K562 (cell line): ENCODE results near the gene TFAP2E. TPM values are rescaled to one million over a fixed set of nuclear protein-coding genes. Genes with fewer than 3 reads are reported as not detected.

Experiments used
- ARNT ChIP-seq, 2 experiments: fragments of 450-650 bp; IDR thresholded peaks; 2 replicates each; pipeline ENCODE4 v1.6.1; 2016; ENCODE audit warnings: mild to moderate bottlenecking in 1 of 2
- BMI1 ChIP-seq: fragments of 150-350 bp; IDR thresholded peaks from 2 replicates; pipeline ENCODE4 v1.6.1; 2014; ENCODE audit warnings: low read length
- CHAMP1 ChIP-seq: fragments of 450-650 bp; IDR thresholded peaks from 2 replicates; pipeline ENCODE4 v1.6.1; 2016; ENCODE audit warnings: mild to moderate bottlenecking
- CREB1 ChIP-seq, 2 experiments: sonication (generic) in 1 of 2; formaldehyde crosslinking in 1 of 2; IDR thresholded peaks; 2 replicates each; pipeline versions ENCODE4 v1.6.1 to v1.8.0; 2012 to 2022; ENCODE audit warnings: inconsistent platforms in 1 of 2, mild to moderate bottlenecking in 1 of 2, missing genetic modification reagents in 1 of 2, moderate library complexity in 1 of 2
- EGR1 ChIP-seq: fragments of 450-650 bp; conservative IDR thresholded peaks from 2 replicates; pipeline ENCODE4 v1.6.1; 2017; ENCODE audit warnings: mild to moderate bottlenecking
- FOS ChIP-seq: IDR thresholded peaks from 3 replicates; pipeline ENCODE4 v1.6.1; 2011; ENCODE audit not compliant: insufficient read length; ENCODE audit errors: extremely low read depth
- HLTF ChIP-seq: fragments of 450-650 bp; IDR thresholded peaks from 2 replicates; pipeline ENCODE4 v1.6.1; 2016
- NFE2L1 ChIP-seq: fragments of 450-650 bp; IDR thresholded peaks from 2 replicates; pipeline ENCODE4 v1.6.1; 2016; ENCODE audit warnings: missing genetic modification characterization, low read depth, mild to moderate bottlenecking, missing compliant biosample characterization, moderate library complexity, borderline replicate concordance
- PURB ChIP-seq: sonication (generic); formaldehyde crosslinking; IDR thresholded peaks from 2 replicates; pipeline ENCODE4 v1.9.0; 2021; ENCODE audit warnings: low read depth, mild to moderate bottlenecking, missing genetic modification reagents
- USF1 ChIP-seq: sonication (generic); formaldehyde crosslinking; IDR thresholded peaks from 2 replicates; pipeline ENCODE4 v1.9.0; 2022; ENCODE audit warnings: mild to moderate bottlenecking, missing genetic modification reagents
- XRCC3 ChIP-seq: fragments of 450-650 bp; IDR thresholded peaks from 2 replicates; pipeline ENCODE4 v1.6.1; 2017; ENCODE audit warnings: mild to moderate bottlenecking, moderate library complexity
- ZBED1 ChIP-seq: IDR thresholded peaks from 2 replicates; pipeline ENCODE4 v1.6.1; 2014
- ZNF717 ChIP-seq: fragments of 250-450 bp; sonication (Bioruptor Pico); IDR thresholded peaks from 2 replicates; pipeline ENCODE4 v1.5.0; 2021
- polyA plus RNA-seq, 8 experiments: library from polyadenylated mRNA; depleted of rRNA in 4 of 8; stranded (reverse) in 5 of 8; unstranded in 3 of 8; fragments of >200 nt; fragmentation: Nextera tagmentation in 2 of 8; fragmentation: Illumina TruSeq in 1 of 8; extraction: Ambion mirVana in 2 of 8; extraction: Trizol in 1 of 8; gene quantifications; 2 replicates each; pipeline versions ENCODE4 v1.2.1 to v1.2.3, GENCODE V29; 2011 to 2014; ENCODE audit warnings: inconsistent platforms in 1 of 8, missing spikeins in 1 of 8
- total RNA-seq, 7 experiments: library from RNA; depleted of rRNA in 6 of 7; stranded (reverse); fragments of >200 nt in 6 of 7; fragmentation: Illumina TruSeq in 2 of 7; extraction: Trizol in 2 of 7; gene quantifications; 2 replicates each; pipeline versions ENCODE4 v1.2.1 to v1.2.3, GENCODE V29; 2011 to 2021; ENCODE audit warnings: low replicate concordance in 1 of 7
- TF ChIP-seq, protein P1 (sequence below): fragments of 250-450 bp; sonication (Bioruptor Pico); IDR thresholded peaks from 2 replicates; pipeline ENCODE4 v1.4.0; 2020; ENCODE audit warnings: mild to moderate bottlenecking, moderate library complexity
- TF ChIP-seq, protein P2 (sequence below): fragments of 450-650 bp; IDR thresholded peaks from 2 replicates; pipeline ENCODE4 v1.6.1; 2017; ENCODE audit warnings: antibody characterized with exemption, mild to moderate bottlenecking

The TFAP2E gene
- total and polyA plus RNA-seq, 9 of the 15 experiments (the other 6 are each of a cell fraction or from before 2014, with no cell fraction given) = 0.03 to 0.11 (median 0.07) TPM; not detected in 4

DNA sequence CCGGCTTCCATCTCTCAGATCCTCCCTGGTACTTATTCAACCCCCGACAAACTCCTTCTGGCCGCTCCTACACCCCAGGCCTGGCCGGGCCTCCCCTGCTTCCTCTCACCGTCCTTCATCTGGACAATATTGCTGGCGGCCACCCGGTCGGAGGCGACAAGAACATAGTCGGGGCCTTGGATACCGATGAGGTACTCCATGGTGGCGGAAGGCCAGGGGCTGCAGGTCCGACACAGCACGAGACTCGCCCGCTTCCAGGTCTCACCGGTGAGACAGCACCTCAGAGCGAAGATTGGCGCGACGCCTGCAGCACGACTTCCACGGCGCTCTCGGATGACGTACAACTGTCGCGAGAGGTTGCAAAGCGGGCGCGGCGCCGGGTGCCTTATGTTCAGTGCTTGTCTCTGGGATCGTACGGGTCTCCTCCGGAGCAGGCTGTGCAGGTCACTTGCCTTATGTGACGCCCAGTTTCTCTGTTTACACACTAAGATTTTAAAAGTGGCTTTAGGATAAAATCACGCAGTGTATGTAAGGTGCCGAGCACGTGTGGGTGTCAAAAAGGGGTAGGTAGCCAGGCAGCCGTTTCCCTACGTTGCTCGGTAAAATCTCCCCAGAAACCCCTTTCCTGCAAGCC lies 68.2 kb downstream of the TFAP2E start, which contains the start of gene PSMB2 (continued):
- TF ChIP-seq, protein P1, sequence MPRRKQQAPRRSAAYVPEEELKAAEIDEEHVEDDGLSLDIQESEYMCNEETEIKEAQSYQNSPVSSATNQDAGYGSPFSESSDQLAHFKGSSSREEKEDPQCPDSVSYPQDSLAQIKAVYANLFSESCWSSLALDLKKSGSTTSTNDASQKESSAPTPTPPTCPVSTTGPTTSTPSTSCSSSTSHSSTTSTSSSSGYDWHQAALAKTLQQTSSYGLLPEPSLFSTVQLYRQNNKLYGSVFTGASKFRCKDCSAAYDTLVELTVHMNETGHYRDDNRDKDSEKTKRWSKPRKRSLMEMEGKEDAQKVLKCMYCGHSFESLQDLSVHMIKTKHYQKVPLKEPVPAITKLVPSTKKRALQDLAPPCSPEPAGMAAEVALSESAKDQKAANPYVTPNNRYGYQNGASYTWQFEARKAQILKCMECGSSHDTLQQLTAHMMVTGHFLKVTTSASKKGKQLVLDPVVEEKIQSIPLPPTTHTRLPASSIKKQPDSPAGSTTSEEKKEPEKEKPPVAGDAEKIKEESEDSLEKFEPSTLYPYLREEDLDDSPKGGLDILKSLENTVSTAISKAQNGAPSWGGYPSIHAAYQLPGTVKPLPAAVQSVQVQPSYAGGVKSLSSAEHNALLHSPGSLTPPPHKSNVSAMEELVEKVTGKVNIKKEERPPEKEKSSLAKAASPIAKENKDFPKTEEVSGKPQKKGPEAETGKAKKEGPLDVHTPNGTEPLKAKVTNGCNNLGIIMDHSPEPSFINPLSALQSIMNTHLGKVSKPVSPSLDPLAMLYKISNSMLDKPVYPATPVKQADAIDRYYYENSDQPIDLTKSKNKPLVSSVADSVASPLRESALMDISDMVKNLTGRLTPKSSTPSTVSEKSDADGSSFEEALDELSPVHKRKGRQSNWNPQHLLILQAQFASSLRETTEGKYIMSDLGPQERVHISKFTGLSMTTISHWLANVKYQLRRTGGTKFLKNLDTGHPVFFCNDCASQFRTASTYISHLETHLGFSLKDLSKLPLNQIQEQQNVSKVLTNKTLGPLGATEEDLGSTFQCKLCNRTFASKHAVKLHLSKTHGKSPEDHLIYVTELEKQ (CRISPR knock-in tag) = no peak
- TF ChIP-seq NFE2L1 (tag) (no peak), BMI1 (no peak), ZNF717 (CRISPR knock-in tag) (no peak), CREB1 (IDR thresholded peaks at IDR 0.05) (peak; percentile 99), CREB1 (CRISPR knock-in tag; IDR thresholded peaks at IDR 0.05) (peak; percentile 99), CHAMP1 (no peak), XRCC3 (no peak), FOS (no peak), PURB (CRISPR knock-in tag) (no peak), HLTF (no peak), USF1 (CRISPR knock-in tag) (no peak), ZBED1 (peak; percentile 95; the same call in 1 of the 2 replicates), ARNT (IDR thresholded peaks at IDR 0.05) (0 out of 4 replicates have a peak, but pooled peaks of 1 of the 2 experiments have one; percentile 16), EGR1 (no peak)
- TF ChIP-seq, protein P2, sequence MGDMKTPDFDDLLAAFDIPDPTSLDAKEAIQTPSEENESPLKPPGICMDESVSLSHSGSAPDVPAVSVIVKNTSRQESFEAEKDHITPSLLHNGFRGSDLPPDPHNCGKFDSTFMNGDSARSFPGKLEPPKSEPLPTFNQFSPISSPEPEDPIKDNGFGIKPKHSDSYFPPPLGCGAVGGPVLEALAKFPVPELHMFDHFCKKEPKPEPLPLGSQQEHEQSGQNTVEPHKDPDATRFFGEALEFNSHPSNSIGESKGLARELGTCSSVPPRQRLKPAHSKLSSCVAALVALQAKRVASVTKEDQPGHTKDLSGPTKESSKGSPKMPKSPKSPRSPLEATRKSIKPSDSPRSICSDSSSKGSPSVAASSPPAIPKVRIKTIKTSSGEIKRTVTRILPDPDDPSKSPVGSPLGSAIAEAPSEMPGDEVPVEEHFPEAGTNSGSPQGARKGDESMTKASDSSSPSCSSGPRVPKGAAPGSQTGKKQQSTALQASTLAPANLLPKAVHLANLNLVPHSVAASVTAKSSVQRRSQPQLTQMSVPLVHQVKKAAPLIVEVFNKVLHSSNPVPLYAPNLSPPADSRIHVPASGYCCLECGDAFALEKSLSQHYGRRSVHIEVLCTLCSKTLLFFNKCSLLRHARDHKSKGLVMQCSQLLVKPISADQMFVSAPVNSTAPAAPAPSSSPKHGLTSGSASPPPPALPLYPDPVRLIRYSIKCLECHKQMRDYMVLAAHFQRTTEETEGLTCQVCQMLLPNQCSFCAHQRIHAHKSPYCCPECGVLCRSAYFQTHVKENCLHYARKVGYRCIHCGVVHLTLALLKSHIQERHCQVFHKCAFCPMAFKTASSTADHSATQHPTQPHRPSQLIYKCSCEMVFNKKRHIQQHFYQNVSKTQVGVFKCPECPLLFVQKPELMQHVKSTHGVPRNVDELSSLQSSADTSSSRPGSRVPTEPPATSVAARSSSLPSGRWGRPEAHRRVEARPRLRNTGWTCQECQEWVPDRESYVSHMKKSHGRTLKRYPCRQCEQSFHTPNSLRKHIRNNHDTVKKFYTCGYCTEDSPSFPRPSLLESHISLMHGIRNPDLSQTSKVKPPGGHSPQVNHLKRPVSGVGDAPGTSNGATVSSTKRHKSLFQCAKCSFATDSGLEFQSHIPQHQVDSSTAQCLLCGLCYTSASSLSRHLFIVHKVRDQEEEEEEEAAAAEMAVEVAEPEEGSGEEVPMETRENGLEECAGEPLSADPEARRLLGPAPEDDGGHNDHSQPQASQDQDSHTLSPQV = no peak
